GM19463 (cell line): ENCODE data around the gene GRIFIN.
A peak's percentile ranks its signal among the peaks of the same experiment; 100 is the strongest.

Source experiments
- ATAC-seq: cut with Tn5 transposase; IDR thresholded peaks from one replicate; pipeline ENCODE4 v1.9.1; 2021; ENCODE audit warnings: mild to moderate bottlenecking, moderate library complexity; ENCODE audit not compliant: unreplicated experiment

Gene GRIFIN

GRCh38 chr7:2476298-2476697, at the start of gene GRIFIN:
Gene GRIFIN (minus strand): TSS chr7:2476398. CDS start chr7:2476383, 15 bp downstream.
- no peak for ATAC-seq

GRCh38 chr7:2524808-2525657, 48.8 kb upstream of the GRIFIN start:
- ATAC-seq, result no peak

GRCh38 chr7:2523941-2524807, 48.0 kb upstream of the GRIFIN start:
- ATAC-seq, result no peak

- no peak for ATAC-seq
Measured at GRCh38 chr7:2523461-2523936, 47.3 kb upstream of the GRIFIN start.

- ATAC-seq, result no peak
Measured at GRCh38 chr7:2522780-2523433, 46.7 kb upstream of the GRIFIN start.

GRCh38 chr7:2521952-2522591, 45.9 kb upstream of the GRIFIN start:
- peak; percentile 25 for ATAC-seq

GRCh38 chr7:2521341-2521745, 45.1 kb upstream of the GRIFIN start:
- no peak for ATAC-seq

- no peak for ATAC-seq
Measured at GRCh38 chr7:2520761-2521290, 44.6 kb upstream of the GRIFIN start.

GRCh38 chr7:2520131-2520760, 44.0 kb upstream of the GRIFIN start:
- ATAC-seq, result no peak

GRCh38 chr7:2519119-2519930, 43.1 kb upstream of the GRIFIN start, which contains the start of gene LFNG:
Gene LFNG (plus strand): TSS chr7:2519774. CDS start chr7:2519862, 88 bp downstream.
- ATAC-seq, result peak; percentile 87

GRCh38 chr7:2518737-2519118, 42.5 kb upstream of the GRIFIN start:
- ATAC-seq, result no peak

- no peak for ATAC-seq
Measured at GRCh38 chr7:2517678-2518507, 41.7 kb upstream of the GRIFIN start.

- no peak for ATAC-seq
Measured at GRCh38 chr7:2517026-2517425, 40.8 kb upstream of the GRIFIN start.

GRCh38 chr7:2516194-2516555, 40.0 kb upstream of the GRIFIN start:
- no peak for ATAC-seq

- ATAC-seq, result no peak
Measured at GRCh38 chr7:2515424-2516193, 39.4 kb upstream of the GRIFIN start.

- ATAC-seq, result no peak
Measured at GRCh38 chr7:2514473-2515423, 38.5 kb upstream of the GRIFIN start.
